Heart left ventricle (tissue), 16 donors: Measurements from ENCODE around the gene SERP2. TPM values are rescaled to one million over a fixed set of nuclear protein-coding genes. Genes with fewer than 3 reads are reported as not detected.

Experiments
- ATAC-seq, 4 donors: fragments of 200-7000 bp; cut with Tn5 transposase; one replicate each; pipeline ENCODE4 v1.9.1; 2020 to 2022; ENCODE audit warnings: moderate library complexity in 4 of 4, mild to moderate bottlenecking in 3 of 4, moderate number of reproducible peaks in 1 of 4
- DNase-seq, 5 donors: peaks; one replicate each; pipeline ENCODE4 v3.0.0-alpha.2; 2020
- H3K27ac ChIP-seq, 12 donors: fragments of 200-600 bp; sonication (generic) in 4 of 12; one replicate each; pipeline versions ENCODE4 v1.5.0 to v1.8.0; 2016 to 2022; ENCODE audit warnings: mild to moderate bottlenecking in 2 of 12
- H3K27me3 ChIP-seq, 9 donors: fragments of 200-600 bp; sonication (generic) in 2 of 9; one replicate each; pipeline versions ENCODE4 v1.5.1 to v1.8.0; 2016 to 2022; ENCODE audit warnings: mild to moderate bottlenecking in 3 of 9
- H3K36me3 ChIP-seq, 9 donors: fragments of 200-600 bp; sonication (generic) in 2 of 9; one replicate each; pipeline versions ENCODE4 v1.5.0 to v1.8.0; 2018 to 2022; ENCODE audit warnings: mild to moderate bottlenecking in 2 of 9
- H3K4me1 ChIP-seq, 12 donors: fragments of 200-600 bp; sonication (generic) in 4 of 12; one replicate each; pipeline versions ENCODE4 v1.5.0 to v1.8.0; 2016 to 2022; ENCODE audit warnings: mild to moderate bottlenecking in 3 of 12
- H3K4me3 ChIP-seq, 12 donors: fragments of 200-600 bp; sonication (generic) in 4 of 12; one replicate each; pipeline versions ENCODE4 v1.5.0 to v1.8.0; 2017 to 2022; ENCODE audit warnings: mild to moderate bottlenecking in 9 of 12, moderate library complexity in 4 of 12
- H3K9me3 ChIP-seq, 12 donors: fragments of 200-600 bp; sonication (generic) in 4 of 12; one replicate each; pipeline versions ENCODE4 v1.5.0 to v1.8.0; 2016 to 2022; ENCODE audit warnings: mild to moderate bottlenecking in 1 of 12
- CTCF ChIP-seq, 12 donors: fragments of 200-600 bp; sonication (generic) in 4 of 12; IDR thresholded peaks; one replicate each; pipeline versions ENCODE4 v1.5.0 to v1.8.0; 2018 to 2022; ENCODE audit warnings: antibody characterized with exemption in 12 of 12, mild to moderate bottlenecking in 5 of 12
- POLR2A ChIP-seq, 2 donors: fragments of 450-650 bp; IDR thresholded peaks; one replicate each; pipeline ENCODE4 v1.6.1; 2017; ENCODE audit warnings: antibody characterized with exemption in 2 of 2, mild to moderate bottlenecking in 2 of 2, moderate library complexity in 2 of 2
- WGBS, 4 donors: extraction: QIAGEN DNeasy Blood & Tissue Kit in 2 of 4; methylation state at CpG; one replicate each; pipeline versions ENCODE4 v1.1.5 to v1.1.7; 2013 to 2018; 5-methylcytosine and 5-hydroxymethylcytosine counted together
- intact Hi-C, 10 donors: fragments of 100-400 bp; cut with DNase I; formaldehyde crosslinking; loops; one replicate each; pipeline versions ENCODE4 v1.11.1 to v1.14.2; 2022
- polyA plus RNA-seq, 2 donors: library from polyadenylated mRNA; stranded (reverse); fragments of 200-250 nt; gene quantifications; one replicate each; pipeline ENCODE4 v1.2.3, GENCODE V29; 2013
- total RNA-seq, 9 donors: library from RNA; depleted of rRNA in 2 of 9; stranded (reverse); fragments of >200 nt in 2 of 9; fragmentation: NEBNext Ultra II Directional in 3 of 9; extraction: Animal tissue kit (Norgen Biotek cat#: 25700) in 3 of 9; gene quantifications; one replicate each; pipeline versions ENCODE4 v1.1.0 to v1.2.4, GENCODE V29; 2016 to 2023
- donor health status: ischemic (EF 13 %, LVEDD 7.1; RV severe dilation, severe dysfunction).
- donor health status: healthy with polysubstance abuse.
- donor health status: DM: no; HTN: yes; CAD: no.
- donor health status: DM: no; HTN: no; CAD: no.
- donor health status: ischemic (EF 25% LVEDD 6.9; RV normal size, moderate dysfunction).
- donor health status: ischemic (EF 25% LVEDD 5.7; RV mildly dilated, moderate dysfunction).
- donor health status: healthy.
- donor health status: DM: yes; HTN: yes; CAD: no.
- donor health status: ischemic (EF 35%, LVEDD 5.7; RV mildly dilated, moderate dysfunction).
- donor health status: nonischemic (EF 11% LVEDD 7.7; RV severe dilation, severe dysfunction).
- donor health status: DM: yes; HTN: yes; CAD: no.
- donor health status: PGD.
- donor health status: ischemic (EF 29% LVEDD 5.4; RV normal size, mild dysfunction).
- donor health status: nonischemic (EF 23%, LVEDD 6.1; RV moderate dilation, normal function).

Gene SERP2
- total and polyA plus RNA-seq, 11 donors: 9.6 to 16.6 (median 12.9) TPM

GRCh38 chr13:44422755-44423643 lies 49.4 kb downstream of the SERP2 start:
- Histone ChIP-seq H3K36me3 (no peaks in the 10 kb centered on the region), H3K27me3 (no peaks in the 10 kb centered on the region), H3K4me1 (peaks cover 0 to 17% (median 3%) of the 10 kb centered on the region in 12 donors), H3K27ac (peak overlapping the region in 5 of 12 donors; percentile 22 to 71 (median 57)), H3K9me3 (no peaks in the 10 kb centered on the region), H3K4me3 (no peak overlapping the region)
- TF ChIP-seq CTCF (IDR thresholded peaks at IDR 0.05) (no peak), POLR2A (IDR thresholded peaks at IDR 0.05) (no peak)
- intact Hi-C loops: no loop called here
- WGBS, 4 donors: 61 to 67% (median 66%) methylated on average over 15 of the region's 15 CpGs
- DNase-seq: peak in 3 of 5 donors; percentile 47 to 84 (median 71)
- peak in 3 of 4 donors; percentile 8 to 92 (median 56) for ATAC-seq

- Histone ChIP-seq H3K36me3 (no peaks in the 10 kb centered on the region), H3K4me3 (no peak overlapping the region), H3K4me1 (peaks cover 0 to 24% (median 3%) of the 10 kb centered on the region in 12 donors), H3K9me3 (no peaks in the 10 kb centered on the region), H3K27me3 (no peaks in the 10 kb centered on the region), H3K27ac (no peak overlapping the region)
- TF ChIP-seq POLR2A (IDR thresholded peaks at IDR 0.05) (no peak), CTCF (IDR thresholded peaks at IDR 0.05) (no peak)
- WGBS, 4 donors: 97 to 98% (median 97%) methylated on average over 5 of the region's 5 CpGs
- no peak for ATAC-seq
- intact Hi-C loops: no loop called here
- DNase-seq: no peak
Measured at GRCh38 chr13:44423824-44424223, 50.2 kb downstream of the SERP2 start.

- ATAC-seq: peak in 1 of 4 donors; percentile 27
- H3K4me3 ChIP-seq: no peak overlapping the region
- 47 to 63% (median 56%) methylated on average over 9 of the region's 9 CpGs for WGBS, 4 donors
Measured at GRCh38 chr13:44425041-44425814, 51.6 kb downstream of the SERP2 start.

More at GRCh38 chr13:44425041-44425814, 51.6 kb downstream of the SERP2 start:
- intact Hi-C loops: loop anchor here in 1 of 10 donors (5.0 kb wide), 1 partner anchor 33 kb away; no protein-coding TSS in a partner anchor
- Histone ChIP-seq H3K27me3 (no peaks in the 10 kb centered on the region), H3K9me3 (no peaks in the 10 kb centered on the region), H3K36me3 (no peaks in the 10 kb centered on the region), H3K27ac (no peak overlapping the region), H3K4me1 (peaks cover 0 to 25% (median 3%) of the 10 kb centered on the region in 12 donors)
- DNase-seq: no peak
- TF ChIP-seq CTCF (IDR thresholded peaks at IDR 0.05) (no peak), POLR2A (IDR thresholded peaks at IDR 0.05) (no peak)
